NCI-H2107 treated with DMSO at 0.1 percent for 48 hours (cell line): ENCODE measurements around the gene ANGPT4.

Experiments
- DNase-seq: peaks from one replicate; lab custom pipeline; 2025; ENCODE audit not compliant: unreplicated experiment; lab: John Stamatoyannopoulos, UW

The ANGPT4 gene

DNA sequence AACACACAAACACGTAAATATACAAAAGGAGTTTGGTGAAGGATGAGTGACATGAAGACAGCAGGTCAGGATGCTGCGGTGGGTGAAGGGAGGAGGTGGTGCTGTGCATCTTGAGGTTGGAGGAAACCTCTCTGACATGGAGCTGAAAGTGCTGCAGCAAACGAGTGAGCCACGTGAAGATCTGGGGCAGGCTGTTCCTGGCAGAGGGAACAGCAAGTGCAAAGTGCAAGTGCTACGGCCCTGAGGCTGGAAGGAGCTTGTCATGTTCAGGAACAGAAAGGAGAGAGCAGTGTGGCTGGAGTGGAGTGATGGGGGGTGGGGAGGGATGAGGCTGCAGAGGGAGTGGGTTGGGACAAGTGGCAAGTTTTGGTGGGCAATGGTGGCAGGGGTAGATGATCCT, 24.8 kb upstream of the ANGPT4 start:
- DNase-seq = no peak

DNA sequence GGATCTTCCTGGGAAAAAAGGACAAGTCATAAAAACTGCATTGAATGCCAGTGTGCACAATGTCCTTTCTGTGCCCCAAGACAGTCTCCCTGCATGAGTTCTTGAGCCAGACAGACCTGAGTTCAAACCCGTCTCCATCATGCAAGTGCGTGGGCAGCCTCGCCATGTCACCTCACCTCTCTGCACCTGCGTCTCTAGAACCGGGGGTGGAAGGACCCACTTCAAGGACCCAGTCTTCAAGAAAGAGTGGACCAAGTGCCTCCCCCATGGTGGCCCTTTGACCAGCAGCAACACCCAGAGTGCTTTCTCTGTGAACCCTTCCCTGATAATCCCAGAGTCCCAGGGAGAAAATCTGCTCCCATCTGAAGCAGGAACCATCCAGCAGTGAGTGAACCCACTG, 23.5 kb upstream of the ANGPT4 start:
- DNase-seq = no peak

GRCh38 chr20:934186-934840, 18.2 kb upstream of the ANGPT4 start:
- no peak for DNase-seq

GRCh38 chr20:933029-933428, 16.9 kb upstream of the ANGPT4 start:
- DNase-seq = no peak

- no peak for DNase-seq
Observed at GRCh38 chr20:931401-931800, 15.3 kb upstream of the ANGPT4 start.

- no peak for DNase-seq
Observed at GRCh38 chr20:926670-927069, 10.5 kb upstream of the ANGPT4 start.

DNA sequence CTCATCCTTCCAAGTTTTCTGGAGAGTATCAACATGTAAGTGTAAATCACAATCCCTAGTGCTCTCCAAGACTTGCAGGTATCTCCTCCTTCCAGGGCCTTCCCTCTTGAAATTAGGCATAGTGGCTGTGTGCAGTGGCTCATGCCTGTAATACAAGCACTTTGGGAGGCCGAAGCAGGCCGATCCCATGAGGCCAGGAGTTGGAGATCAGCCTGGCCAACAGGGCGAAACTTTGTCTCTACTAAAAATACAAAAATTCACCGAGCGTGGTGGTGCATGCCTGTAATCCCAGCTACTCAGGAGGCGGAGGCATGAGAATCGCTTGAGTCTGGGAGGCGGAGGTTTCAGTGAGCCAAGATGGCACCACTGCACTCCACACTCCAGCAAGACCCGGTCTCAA, 9.4 kb upstream of the ANGPT4 start:
- no peak for DNase-seq

DNA sequence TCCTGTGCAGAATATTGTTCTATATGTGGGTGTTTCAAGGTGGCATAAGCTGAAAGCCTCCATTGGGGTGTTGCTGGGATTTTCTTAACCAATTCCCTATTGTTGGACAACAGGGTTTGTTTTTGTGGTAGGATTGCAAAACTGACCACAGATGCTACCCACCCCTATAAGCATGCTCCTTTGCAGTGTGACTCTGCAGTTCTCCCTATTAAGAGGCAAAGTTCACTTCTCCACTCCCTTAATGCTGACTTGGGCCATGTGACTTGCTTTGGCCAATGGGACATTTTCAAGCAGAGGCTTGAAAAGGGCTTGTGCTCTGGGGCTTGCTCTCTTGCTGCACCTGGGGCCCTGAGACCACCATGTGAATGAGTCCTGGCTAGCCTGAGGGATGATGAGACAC, 8.5 kb upstream of the ANGPT4 start:
- DNase-seq = no peak

- DNase-seq = no peak
Observed at GRCh38 chr20:922781-923180, 6.6 kb upstream of the ANGPT4 start.

GRCh38 chr20:921068-921467, 4.9 kb upstream of the ANGPT4 start:
- DNase-seq = no peak

- no peak for DNase-seq
Observed at GRCh38 chr20:920311-920710, 4.2 kb upstream of the ANGPT4 start.

DNA sequence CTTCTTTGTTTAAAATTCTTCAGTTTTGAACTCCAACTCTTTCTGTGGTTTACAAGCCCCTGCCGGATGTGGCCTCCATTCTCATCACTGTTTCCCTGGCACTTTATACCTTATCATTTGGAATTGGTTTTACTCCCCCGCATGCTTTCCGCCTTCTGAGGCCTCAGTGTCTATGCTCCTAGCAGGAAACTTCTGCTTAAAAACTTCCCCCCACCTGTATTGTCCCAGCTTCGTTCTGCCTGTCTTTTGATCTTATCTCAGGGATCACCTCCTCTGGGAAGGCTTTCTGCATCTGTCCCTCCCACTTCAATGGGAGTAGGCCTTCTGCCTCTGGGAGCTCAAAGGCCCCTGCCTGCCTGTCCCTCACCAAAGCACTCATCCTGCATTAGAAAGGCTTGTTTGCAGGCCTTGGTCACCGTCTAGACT, 3.4 kb upstream of the ANGPT4 start:
- no peak for DNase-seq

GRCh38 chr20:917416-917815, 1.3 kb upstream of the ANGPT4 start:
- no peak for DNase-seq

GRCh38 chr20:916825-917224, 691 bp upstream of the ANGPT4 start:
- DNase-seq = no peak

- DNase-seq = no peak
Observed at GRCh38 chr20:914727-915498, 1.2 kb downstream of the ANGPT4 start.

GRCh38 chr20:913306-913849, 2.8 kb downstream of the ANGPT4 start:
- DNase-seq = no peak

DNA sequence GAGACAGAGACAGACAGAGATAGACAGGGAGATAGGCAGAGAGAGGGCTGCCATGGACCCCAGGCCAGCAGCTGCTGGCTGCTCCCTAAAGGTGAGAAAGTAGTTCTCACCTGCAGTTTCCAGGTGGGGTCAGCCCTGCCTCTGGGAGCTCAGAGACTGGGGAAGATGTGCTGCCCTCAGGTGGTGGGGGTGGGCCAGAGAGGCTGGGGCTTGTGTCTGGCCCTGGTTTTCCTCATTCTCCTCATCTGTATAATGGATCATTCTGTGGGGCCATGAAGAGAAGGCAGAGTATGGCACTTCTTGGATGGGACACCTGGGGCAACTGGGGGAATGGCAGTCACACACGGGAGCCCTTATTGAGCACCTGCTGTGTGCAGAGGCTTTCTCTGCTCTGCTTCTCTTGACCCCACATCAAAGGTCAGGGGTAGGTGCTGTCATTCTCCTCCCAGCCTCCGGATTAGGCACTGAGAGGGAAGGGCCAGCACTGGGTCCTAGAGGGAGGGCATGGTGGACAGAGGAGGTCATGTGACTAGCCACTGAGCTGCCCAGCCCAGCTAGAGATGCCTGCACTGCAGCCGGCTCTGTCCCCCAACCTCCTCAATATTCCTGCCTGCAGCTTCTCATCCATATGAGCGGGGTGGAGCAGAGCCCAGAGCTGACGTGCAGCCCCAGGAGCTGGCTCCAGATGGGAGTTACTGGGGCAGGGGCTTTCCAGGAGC, 4.1 kb downstream of the ANGPT4 start:
- DNase-seq = no peak

- DNase-seq = no peak
Observed at GRCh38 chr20:910870-911770, 5.0 kb downstream of the ANGPT4 start.

GRCh38 chr20:910132-910869, 5.8 kb downstream of the ANGPT4 start:
- no peak for DNase-seq

DNA sequence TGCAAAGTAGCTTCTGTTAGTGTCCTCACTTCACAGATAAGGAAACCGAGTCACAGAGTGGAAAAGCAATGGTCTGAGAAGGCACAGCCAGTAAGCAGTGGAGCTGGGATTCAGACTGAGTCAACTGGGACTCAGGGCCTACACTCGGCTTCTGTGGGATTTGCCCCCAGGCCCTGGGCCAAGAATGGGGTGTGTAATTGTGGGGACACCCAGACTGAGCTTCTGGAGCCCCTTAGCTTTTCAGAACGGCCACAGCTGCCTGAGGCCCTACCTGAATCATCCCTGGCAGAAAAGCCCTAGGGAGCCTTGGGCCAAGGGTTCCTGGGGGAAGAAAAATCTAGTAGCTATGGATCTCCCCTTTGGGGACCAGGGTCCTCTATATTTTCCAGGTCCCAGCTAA, 6.5 kb downstream of the ANGPT4 start:
- no peak for DNase-seq
